ENCODE measurements around the gene TMEM9. TPM values are rescaled to one million over a fixed set of nuclear protein-coding genes. Genes with fewer than 3 reads are reported as not detected.

Gene TMEM9
- total and polyA plus RNA-seq, 2 of the 8 experiments (the other 6 are each of a cell fraction or from before 2014, with no cell fraction given) = 79.9 to 181 TPM

DNA sequence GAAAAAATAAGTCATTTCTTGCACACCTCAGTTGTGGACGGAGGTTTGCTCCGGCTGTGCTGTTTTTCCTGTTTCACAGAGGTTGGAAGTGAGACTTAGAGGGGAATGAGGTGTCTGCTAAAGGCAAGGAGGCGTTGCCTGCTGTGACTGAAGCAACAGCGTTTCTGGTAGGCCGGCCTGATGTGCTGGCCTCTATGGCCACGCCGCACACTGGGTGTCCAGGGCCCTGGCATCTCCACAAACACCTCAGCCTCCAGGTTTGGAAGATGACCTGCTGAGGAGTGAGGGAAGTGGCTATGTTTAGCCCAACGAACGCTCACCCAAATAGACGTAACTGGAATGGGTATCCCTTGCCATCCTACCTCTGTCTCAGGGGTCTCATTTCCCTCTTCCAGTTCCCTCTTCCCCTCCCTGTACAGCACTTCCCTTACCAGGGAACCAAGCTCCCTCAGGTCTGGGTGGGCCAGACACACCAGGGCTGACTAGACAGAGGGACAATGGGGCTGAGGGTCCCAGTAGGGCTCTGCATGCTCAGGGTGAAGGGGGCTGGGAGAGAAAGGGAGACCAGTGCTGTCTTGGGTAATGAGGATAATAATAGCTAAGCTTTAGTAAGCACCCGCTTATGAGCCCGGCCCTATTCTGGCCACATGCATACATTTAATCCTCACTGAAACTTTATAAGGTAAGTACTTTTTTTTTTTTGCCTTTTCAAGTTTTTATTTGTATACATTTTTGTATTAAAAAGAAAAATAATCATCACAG, 53.9 kb downstream of the TMEM9 start:
- Histone ChIP-seq H3K79me2 (ENCODE audit: control insufficient read depth in 1 of 2, insufficient read depth in 2 of 2, low read length in 2 of 2) (no peaks in the 10 kb centered on the region), H3K27me3 (replicated peaks in 1 of 4; ENCODE audit: control insufficient read depth in 3 of 4, extremely low read depth in 1 of 4, insufficient read depth in 3 of 4, low read length in 3 of 4) (peaks cover 0 to 1% (median 0%) of the 10 kb centered on the region in 4 experiments; a peak in 1 of 7 replicates), H3K18ac (ENCODE audit: extremely low read depth, low read length) (no peak overlapping the region), H3K4me2 (ENCODE audit: insufficient read depth in 1 of 2, low read depth in 2 of 2, low read length in 2 of 2) (no peak overlapping the region), H2BK12ac (ENCODE audit: low read depth, low read length) (no peak overlapping the region), H3K79me1 (ENCODE audit: low read depth, low read length) (no peaks in the 10 kb centered on the region), H3K27ac (ENCODE audit: low read depth, low read length) (no peak overlapping the region), H2AK5ac (ENCODE audit: low read depth, low read length) (no peak overlapping the region), H4K20me1 (replicated peaks in 1 of 2; ENCODE audit: control insufficient read depth in 1 of 2, insufficient read depth in 2 of 2, low read length in 2 of 2) (no peaks in the 10 kb centered on the region), H3K14ac (ENCODE audit: insufficient read length) (no peak overlapping the region), H3K4me3 (ENCODE audit: extremely low read depth in 1 of 4, insufficient read depth in 2 of 4, low read depth in 3 of 4, low read length in 4 of 4) (no peak overlapping the region), H3K4ac (replicated peaks; ENCODE audit: insufficient read length, low read depth, low read length) (no peak overlapping the region), H3K9ac (replicated peaks in 1 of 4; ENCODE audit: extremely low read depth in 1 of 4, low read depth in 3 of 4, low read length in 3 of 4) (no peak overlapping the region; a peak in 1 of 7 replicates), H2BK15ac (ENCODE audit: low read length) (no peak overlapping the region), H2BK5ac (ENCODE audit: low read depth, low read length) (no peak overlapping the region), H4K8ac (ENCODE audit: extremely low read depth, insufficient read depth, low read length) (no peak overlapping the region), H4K91ac (replicated peaks; ENCODE audit: insufficient read length, low read length) (no peak overlapping the region), H2BK20ac (ENCODE audit: low read length) (no peak overlapping the region), H3K23me2 (ENCODE audit: low read depth, low read length) (no peaks in the 10 kb centered on the region), H3K36me3 (ENCODE audit: control insufficient read depth in 2 of 4, insufficient read depth in 4 of 4, low read length in 3 of 4) (no peaks in the 10 kb centered on the region), H2BK120ac (replicated peaks; ENCODE audit: low read depth, low read length) (no peak overlapping the region), H3K56ac (replicated peaks; ENCODE audit: insufficient read length, low read depth, low read length) (no peak overlapping the region), H3K23ac (ENCODE audit: insufficient read length) (no peak overlapping the region), H2AFZ (ENCODE audit: low read length) (no peak overlapping the region), H4K5ac (ENCODE audit: insufficient read length, low read depth, low read length) (no peak overlapping the region), H3K9me3 (ENCODE audit: insufficient read depth in 2 of 2, low read depth in 1 of 2, low read length in 1 of 2) (no peaks in the 10 kb centered on the region), H3K4me1 (replicated peaks in 1 of 4; ENCODE audit: control insufficient read depth in 3 of 4, insufficient read depth in 4 of 4, low read length in 3 of 4) (peaks cover 0 to 3% (median 0%) of the 10 kb centered on the region in 4 experiments; a peak in 1 of 7 replicates)
- FAIRE-seq = no peak
- WGBS, 2 experiments (ENCODE audit: extremely low coverage in 1 of 2, insufficient coverage in 1 of 2, insufficient read length in 1 of 2, insufficient replicate concordance in 2 of 2, low coverage in 1 of 2, low lambda C conversion rate in 2 of 2, missing lambda C conversion rate in 1 of 2) = 86% methylated on average over 12 of the region's 12 CpGs; no CpG with 5 or more reads in 1 of the 2 experiments
- ChIA-PET POLR2A (ENCODE audit: partially characterized antibody) (interaction anchor here (0.7 to 1.3 kb wide), 2 partner anchors 25 to 76 kb away, joined by 3 to 4 read pairs; no protein-coding TSS in a partner anchor), CTCF (ENCODE audit: partially characterized antibody) (interaction anchor here (1.2 to 9.1 kb wide), 5 partner anchors 14 to 121 kb away, joined by 3 to 92 read pairs (median 20); no protein-coding TSS in a partner anchor)
- no peak for DNase-seq (ENCODE audit: low read depth in 1 of 2, low spot score in 2 of 2)
- TF ChIP-seq BACH1 (IDR thresholded peaks at IDR 0.05; ENCODE audit: low read length) = no peak
- TF ChIP-seq CHD2 (IDR thresholded peaks at IDR 0.05; ENCODE audit: low read length) = no peak
- no peak for TF ChIP-seq RXRA (IDR thresholded peaks at IDR 0.05; ENCODE audit: insufficient read depth, low read depth, low read length)
- TF ChIP-seq, protein P1, sequence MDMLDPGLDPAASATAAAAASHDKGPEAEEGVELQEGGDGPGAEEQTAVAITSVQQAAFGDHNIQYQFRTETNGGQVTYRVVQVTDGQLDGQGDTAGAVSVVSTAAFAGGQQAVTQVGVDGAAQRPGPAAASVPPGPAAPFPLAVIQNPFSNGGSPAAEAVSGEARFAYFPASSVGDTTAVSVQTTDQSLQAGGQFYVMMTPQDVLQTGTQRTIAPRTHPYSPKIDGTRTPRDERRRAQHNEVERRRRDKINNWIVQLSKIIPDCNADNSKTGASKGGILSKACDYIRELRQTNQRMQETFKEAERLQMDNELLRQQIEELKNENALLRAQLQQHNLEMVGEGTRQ (IDR thresholded peaks at IDR 0.05; ENCODE audit: low read length) = no peak
- TF ChIP-seq CREB1 (IDR thresholded peaks at IDR 0.05) = no peak
- TF ChIP-seq GTF2F1 (IDR thresholded peaks at IDR 0.05; ENCODE audit: borderline replicate concordance, low read depth, low read length) = no peak
- no peak for TF ChIP-seq CHD1 (IDR thresholded peaks at IDR 0.05; ENCODE audit: low read depth, low read length)
- TF ChIP-seq EZH2 (IDR thresholded peaks at IDR 0.05; ENCODE audit: low read depth, low read length, severe bottlenecking) = no peak
- TF ChIP-seq JUN (IDR thresholded peaks at IDR 0.05; ENCODE audit: low read depth, low read length) = no peak
- TF ChIP-seq TAF1 (IDR thresholded peaks at IDR 0.05; ENCODE audit: low read depth, low read length) = no peak
- no peak for TF ChIP-seq SIRT6 (IDR thresholded peaks at IDR 0.05; ENCODE audit: low read length)
